HEK293T (cell line): Measurements from ENCODE around the gene GBGT1.

Experiments
- ELF4 ChIP-seq: fragments of 450-650 bp; IDR thresholded peaks from 2 replicates; pipeline ENCODE4 v1.6.1; 2017; ENCODE audit warnings: antibody characterized with exemption
- LEF1 ChIP-seq: fragments of 450-650 bp; IDR thresholded peaks from 2 replicates; pipeline ENCODE4 v1.6.1; 2017; ENCODE audit warnings: mild to moderate bottlenecking, borderline replicate concordance
- SP1 ChIP-seq: fragments of 450-650 bp; IDR thresholded peaks from 2 replicates; pipeline ENCODE4 v1.6.1; 2017
- ZNF384 ChIP-seq: fragments of 450-650 bp; IDR thresholded peaks from 2 replicates; pipeline ENCODE4 v1.6.1; 2016

DNA sequence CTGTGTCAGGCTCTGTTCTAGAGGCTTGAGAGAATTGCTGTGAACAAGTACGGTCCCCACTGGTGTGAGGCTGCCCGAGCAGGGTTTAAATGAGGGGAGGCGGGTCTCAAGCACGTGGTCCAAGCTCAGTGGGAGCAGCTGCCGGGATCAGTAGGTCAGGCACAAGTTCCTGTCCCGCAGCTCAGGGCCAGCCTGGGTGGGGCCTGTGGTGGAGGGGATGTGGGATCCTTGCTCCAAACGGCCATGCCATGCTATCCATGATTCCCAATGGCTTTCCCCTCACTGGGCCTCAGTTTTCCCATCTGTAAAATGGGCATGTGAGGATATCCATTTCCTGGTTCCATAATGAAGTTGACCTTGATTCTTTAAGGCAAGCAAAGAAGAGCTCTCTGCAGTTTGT is 28.3 kb upstream of the GBGT1 start:
- TF ChIP-seq ZNF384 (no peak), ELF4 (no peak), SP1 (no peak), LEF1 (no peak)
